GM12872 (cell line): Measurements from ENCODE around the gene CLASP1.

Experiments used
- CTCF ChIP-seq: IDR thresholded peaks from 3 replicates; pipeline ENCODE4 v1.5.1; 2011; ENCODE audit warnings: low read depth, mild to moderate bottlenecking, low read length, moderate library complexity; ENCODE audit not compliant: insufficient read depth

The CLASP1 gene

DNA sequence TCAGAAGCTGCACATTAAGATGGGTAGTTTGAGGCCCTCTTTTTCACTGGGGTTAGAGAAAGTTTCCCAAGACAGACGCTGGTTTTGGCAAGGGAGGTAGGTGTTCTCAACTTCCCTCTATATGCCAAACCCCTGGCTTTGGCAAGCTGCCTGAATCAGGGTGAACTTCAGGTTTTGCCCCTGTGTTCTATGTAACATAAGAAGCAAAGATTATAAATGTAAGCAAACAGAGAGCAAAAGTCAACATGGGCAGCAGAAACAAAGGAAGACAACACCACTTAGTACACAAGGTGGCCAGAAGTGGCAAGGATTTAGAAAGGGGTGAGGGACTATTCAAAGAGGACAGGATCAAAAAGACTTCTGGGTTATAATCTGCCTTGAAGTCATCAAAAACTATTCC lies 293.8 kb downstream of the CLASP1 start:
- no peak for TF ChIP-seq CTCF

- TF ChIP-seq CTCF, result no peak
These were observed 297.5 kb downstream of the CLASP1 start for GRCh38 chr2:121351521-121352318.

DNA sequence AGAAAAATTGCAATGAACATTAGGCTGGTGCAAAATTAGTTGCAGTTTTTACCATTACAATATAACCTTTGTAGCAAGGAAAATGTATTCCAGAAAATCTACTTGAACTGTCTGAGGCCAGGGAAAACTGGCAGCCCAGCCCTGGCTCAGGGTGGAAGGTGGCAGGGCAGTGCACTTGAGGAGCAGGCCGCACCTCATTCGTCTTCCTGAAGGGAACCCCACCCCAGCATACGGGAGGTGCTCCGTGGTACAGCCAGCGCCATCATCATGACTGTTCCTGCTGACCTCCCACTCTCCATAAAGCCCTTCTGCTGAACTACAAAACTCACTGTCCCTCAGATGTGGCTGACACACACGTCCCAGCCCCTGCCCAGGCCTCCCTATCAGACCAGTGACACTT lies 298.4 kb downstream of the CLASP1 start:
- TF ChIP-seq CTCF, result no peak

GRCh38 chr2:121350402-121350775 lies 298.9 kb downstream of the CLASP1 start:
- no peak for TF ChIP-seq CTCF

GRCh38 chr2:121349721-121350401 lies 299.4 kb downstream of the CLASP1 start:
- no peak for TF ChIP-seq CTCF

GRCh38 chr2:121348128-121348740 lies 301.0 kb downstream of the CLASP1 start:
- TF ChIP-seq CTCF, result no peak

- TF ChIP-seq CTCF, result no peak
These were observed 302.4 kb downstream of the CLASP1 start for GRCh38 chr2:121346859-121347258.
